IMR-90 (cell line): Measurements from ENCODE around the gene NMNAT3. TPM values are rescaled to one million over a fixed set of nuclear protein-coding genes. Genes with fewer than 3 reads are reported as not detected.

Experiments used
- ATAC-seq: fragments of 200-7000 bp; cut with Tn5 transposase; 2 replicates; pipeline ENCODE4 v1.9.1; 2020; ENCODE audit warnings: low read depth, mild to moderate bottlenecking, moderate library complexity
- BruUV-seq: library from RNA; stranded (reverse); fragments of 400-500 nt; replicated peaks from 2 replicates; lab custom pipeline; 2021; lab: Mats Ljungman, UMichigan
- CTCF ChIA-PET: fragments of 300-600 bp; formaldehyde crosslinking; extraction: SDS; loops from one replicate; lab custom pipeline; 2021; ENCODE audit warnings: antibody characterized with exemption; lab: Yijun Ruan, JAX
- POLR2A ChIA-PET: fragments of 300-600 bp; sonication (Branson Sonifier 250); formaldehyde crosslinking; loops from one replicate; lab custom pipeline; 2022; ENCODE audit warnings: antibody characterized with exemption; ENCODE audit not compliant: unreplicated experiment; lab: Charles Lee
- DNase-seq: peaks from one replicate; pipeline ENCODE4 v3.0.0; 2013
- H2AFZ ChIP-seq: replicated peaks from 2 replicates; pipeline ENCODE3; 2013; ENCODE audit warnings: low read length, mild to moderate bottlenecking; ENCODE audit not compliant: poor library complexity
- H2AK5ac ChIP-seq: 2 replicates; pipeline ENCODE4 v1.6.1; 2013; ENCODE audit warnings: low read depth, low read length, inconsistent platforms
- H2AK9ac ChIP-seq: replicated peaks from 2 replicates; pipeline ENCODE3; 2013; ENCODE audit warnings: mild to moderate bottlenecking, low read depth, low read length, moderate library complexity; ENCODE audit not compliant: poor library complexity
- H2BK120ac ChIP-seq: 2 replicates; pipeline ENCODE4 v1.6.1; 2013; ENCODE audit warnings: low read depth, low read length, inconsistent platforms
- H2BK15ac ChIP-seq: 3 replicates; pipeline ENCODE4 v1.6.1; 2013; ENCODE audit warnings: low read depth, low read length, inconsistent platforms
- H2BK20ac ChIP-seq: 2 replicates; pipeline ENCODE4 v1.6.1; 2013; ENCODE audit warnings: low read depth, mild to moderate bottlenecking, inconsistent platforms, low read length, moderate library complexity
- H2BK5ac ChIP-seq: 2 replicates; pipeline ENCODE4 v1.6.1; 2013; ENCODE audit warnings: mild to moderate bottlenecking, low read depth, low read length, inconsistent platforms; ENCODE audit not compliant: poor library complexity, severe bottlenecking
- H3K14ac ChIP-seq: replicated peaks from 2 replicates; pipeline ENCODE4 v1.6.1; 2013; ENCODE audit warnings: low read depth, low read length, inconsistent platforms
- H3K18ac ChIP-seq: 2 replicates; pipeline ENCODE4 v1.6.1; 2013; ENCODE audit warnings: low read depth, low read length, control low read depth
- H3K23ac ChIP-seq: 2 replicates; pipeline ENCODE4 v1.6.1; 2013; ENCODE audit warnings: low read depth, low read length, inconsistent platforms
- H3K27ac ChIP-seq: 2 replicates; pipeline ENCODE4 v1.5.1; 2013; ENCODE audit warnings: mild to moderate bottlenecking, control low read depth, low read length; ENCODE audit not compliant: insufficient read depth
- H3K27me3 ChIP-seq: 2 replicates; pipeline ENCODE4 v1.6.1; 2013; ENCODE audit warnings: low read length; ENCODE audit not compliant: control insufficient read depth, insufficient read depth
- H3K36me3 ChIP-seq: 2 replicates; pipeline ENCODE4 v1.6.1; 2013; ENCODE audit warnings: low read length, mixed read lengths; ENCODE audit not compliant: control insufficient read depth, insufficient read depth
- H3K4ac ChIP-seq: 2 replicates; pipeline ENCODE4 v1.6.1; 2013; ENCODE audit warnings: low read depth, low read length, inconsistent platforms
- H3K4me1 ChIP-seq: 2 replicates; pipeline ENCODE4 v1.6.1; 2013; ENCODE audit warnings: low read length, mixed read lengths; ENCODE audit not compliant: control insufficient read depth, insufficient read depth
- H3K4me2 ChIP-seq: 2 replicates; pipeline ENCODE4 v1.6.1; 2013; ENCODE audit warnings: low read depth, mild to moderate bottlenecking, control low read depth, low read length, moderate library complexity
- H3K4me3 ChIP-seq: 2 replicates; pipeline ENCODE4 v1.5.1; 2013; ENCODE audit warnings: low read depth, mild to moderate bottlenecking, control low read depth, low read length, moderate library complexity; ENCODE audit not compliant: insufficient read depth
- H3K56ac ChIP-seq: 2 replicates; pipeline ENCODE4 v1.6.1; 2013; ENCODE audit warnings: low read length, inconsistent platforms; ENCODE audit not compliant: insufficient read depth; ENCODE audit errors: extremely low read depth
- H3K79me1 ChIP-seq, 2 experiments: 2 replicates each; pipeline ENCODE4 v1.6.1; 2013; ENCODE audit warnings: low read length in 2 of 2, inconsistent platforms in 1 of 2, low read depth in 1 of 2
- H3K9ac ChIP-seq: 2 replicates; pipeline ENCODE4 v1.6.1; 2013; ENCODE audit warnings: low read depth, low read length, control low read depth
- H3K9me1 ChIP-seq: 2 replicates; pipeline ENCODE4 v1.6.1; 2013; ENCODE audit warnings: low read length, inconsistent platforms; ENCODE audit not compliant: insufficient read depth
- H3K9me3 ChIP-seq: 2 replicates; pipeline ENCODE4 v1.6.1; 2013; ENCODE audit warnings: low read length; ENCODE audit not compliant: control insufficient read depth, insufficient read depth
- H4K20me1 ChIP-seq: 2 replicates; pipeline ENCODE4 v1.6.1; 2013; ENCODE audit warnings: low read length, inconsistent platforms; ENCODE audit not compliant: insufficient read depth
- H4K5ac ChIP-seq: 2 replicates; pipeline ENCODE4 v1.6.1; 2013; ENCODE audit warnings: mild to moderate bottlenecking, low read depth, low read length, control low read depth
- H4K8ac ChIP-seq, 2 experiments: 2 replicates each; pipeline ENCODE4 v1.6.1; 2013; ENCODE audit warnings: low read depth in 2 of 2, low read length in 2 of 2, control low read depth in 1 of 2, inconsistent platforms in 1 of 2
- H4K91ac ChIP-seq: 2 replicates; pipeline ENCODE4 v1.6.1; 2013; ENCODE audit warnings: low read depth, low read length, inconsistent platforms; ENCODE audit not compliant: insufficient read depth
- BHLHE40 ChIP-seq: fragments of 150-350 bp; IDR thresholded peaks from 2 replicates; pipeline ENCODE4 v1.6.1; 2016; ENCODE audit warnings: mild to moderate bottlenecking, low read depth, low read length
- CHD1 ChIP-seq: IDR thresholded peaks from 2 replicates; pipeline ENCODE4 v1.6.1; 2012; ENCODE audit warnings: low read depth, low read length, improper control_type of control experiment
- CTCF ChIP-seq: conservative IDR thresholded peaks from 2 replicates; pipeline ENCODE4 v1.5.1; 2012; ENCODE audit warnings: mild to moderate bottlenecking, low read depth, low read length, improper control_type of control experiment
- ELK1 ChIP-seq: fragments of 150-350 bp; IDR thresholded peaks from 2 replicates; pipeline ENCODE4 v1.6.1; 2016; ENCODE audit warnings: low read depth, mild to moderate bottlenecking, low read length, moderate library complexity, borderline replicate concordance
- FOS ChIP-seq: fragments of 150-350 bp; IDR thresholded peaks from 2 replicates; pipeline ENCODE4 v1.6.1; 2016; ENCODE audit warnings: low read depth, low read length
- MAZ ChIP-seq: IDR thresholded peaks from 2 replicates; pipeline ENCODE4 v1.6.1; 2012; ENCODE audit warnings: low read depth, mild to moderate bottlenecking, low read length, improper control_type of control experiment, moderate library complexity, borderline replicate concordance
- MXI1 ChIP-seq: IDR thresholded peaks from 2 replicates; pipeline ENCODE4 v1.6.1; 2012; ENCODE audit warnings: low read depth, mild to moderate bottlenecking, low read length, moderate library complexity, borderline replicate concordance
- NFE2L2 ChIP-seq: fragments of 150-350 bp; IDR thresholded peaks from 2 replicates; pipeline ENCODE4 v1.6.1; 2016; ENCODE audit warnings: low read depth, mild to moderate bottlenecking, low read length
- POLR2A ChIP-seq: IDR thresholded peaks from 2 replicates; pipeline ENCODE4 v1.6.1; 2012; ENCODE audit warnings: mild to moderate bottlenecking, low read depth, low read length
- RCOR1 ChIP-seq: IDR thresholded peaks from 2 replicates; pipeline ENCODE4 v1.6.1; 2012; ENCODE audit warnings: mild to moderate bottlenecking, low read length, improper control_type of control experiment; ENCODE audit not compliant: insufficient replicate concordance
- RFX5 ChIP-seq: IDR thresholded peaks from 2 replicates; pipeline ENCODE4 v1.8.0; 2012; ENCODE audit warnings: low read depth, mild to moderate bottlenecking, low read length, moderate library complexity
- SMC3 ChIP-seq: fragments of 150-350 bp; IDR thresholded peaks from 2 replicates; pipeline ENCODE4 v1.6.1; 2016; ENCODE audit warnings: low read depth, mild to moderate bottlenecking, antibody characterized with exemption, low read length, moderate library complexity
- whole genome bisulfite sequencing, 2 experiments: methylation state at CpG; one replicate each; pipeline versions ENCODE4 v1.1.5 to v1.1.7; 2013; ENCODE audit warnings: missing lambda C conversion rate in 2 of 2; ENCODE audit not compliant: insufficient read length in 1 of 2; ENCODE audit errors: extremely low coverage in 2 of 2; 5-methylcytosine and 5-hydroxymethylcytosine counted together
- dilution Hi-C: fragments of 300-500 bp; cut with HindIII; formaldehyde crosslinking; loops from one replicate; pipeline ENCODE4 v1.14.3; 2018; ENCODE audit warnings: low sequenced_read_pairs; ENCODE audit not compliant: unreplicated experiment
- in situ Hi-C: fragments of 300-500 bp; cut with MboI; formaldehyde crosslinking; loops from 3 replicates; pipeline ENCODE4 v1.14.3; 2019; ENCODE audit warnings: low sequenced_read_pairs, inconsistent platforms, mixed read lengths
- intact Hi-C: fragments of 100-400 bp; cut with micrococcal nuclease; formaldehyde crosslinking; loops from 2 replicates; pipeline ENCODE4 v1.10.0; 2022
- polyA plus RNA-seq, 3 experiments: library from polyadenylated mRNA; depleted of rRNA; stranded (reverse); fragments of >200 nt; gene quantifications; 2 replicates each; pipeline ENCODE4 v1.2.3, GENCODE V29; 2012; ENCODE audit warnings: low replicate concordance in 1 of 3
- total RNA-seq: library from RNA; depleted of rRNA; stranded (reverse); fragments of >200 nt; gene quantifications from 2 replicates; pipeline ENCODE4 v1.2.3, GENCODE V29; 2012

Gene NMNAT3
- total and polyA plus RNA-seq, 2 of the 4 experiments (the other 2 are of a cell fraction), result 0.12 to 0.36 TPM

DNA sequence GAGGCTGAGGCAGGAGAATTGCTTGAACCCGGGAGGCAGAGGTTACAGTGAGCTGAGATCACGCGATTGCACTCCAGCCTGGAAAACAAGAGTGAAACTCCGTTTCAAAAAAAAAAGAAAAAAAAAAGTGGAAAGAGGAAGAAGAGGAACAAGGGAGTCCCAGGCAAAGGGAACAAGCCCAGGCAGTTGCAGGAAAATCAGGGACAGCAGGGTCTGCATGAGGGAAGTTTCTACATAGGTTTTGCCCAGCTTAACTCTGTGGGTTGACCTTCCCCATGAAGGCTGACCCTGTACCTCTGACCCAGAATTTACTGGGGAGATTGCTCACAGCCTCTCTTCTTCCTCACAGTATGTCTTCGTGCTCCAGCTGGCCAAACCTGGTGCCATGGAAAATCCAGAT, 150.5 kb downstream of the NMNAT3 start:
- no TSS peak for BruUV-seq
- Histone ChIP-seq H3K9me3 (no peaks in the 10 kb centered on the region), H4K91ac (no peak overlapping the region), H3K4me3 (no peak overlapping the region), H2BK120ac (no peak overlapping the region), H3K36me3 (no peaks in the 10 kb centered on the region), H3K4me2 (no peak overlapping the region), H2BK15ac (no peak overlapping the region), H3K4ac (no peak overlapping the region), H2BK20ac (no peak overlapping the region), H3K79me1 (no peaks in the 10 kb centered on the region), H4K20me1 (no peaks in the 10 kb centered on the region), H3K56ac (no peak overlapping the region), H2AK5ac (no peak overlapping the region), H2BK5ac (no peak overlapping the region), H3K4me1 (no peaks in the 10 kb centered on the region), H3K9ac (no peak overlapping the region), H3K14ac (no peak overlapping the region), H4K5ac (no peak overlapping the region), H3K9me1 (no peaks in the 10 kb centered on the region), H4K8ac (no peak overlapping the region), H3K27me3 (no peaks in the 10 kb centered on the region), H3K27ac (no peak overlapping the region), H3K23ac (no peak overlapping the region), H3K18ac (no peak overlapping the region), H2AFZ (no peak overlapping the region), H2AK9ac (no peak overlapping the region)
- no peak for ATAC-seq
- 90% methylated on average over 4 of the region's 5 CpGs; no CpG with 5 or more reads in 1 of the 2 experiments for WGBS, 2 experiments
- intact Hi-C loops, result no loop called here
- dilution Hi-C loops, result no loop called here
- no peak for DNase-seq
- TF ChIP-seq MAZ (no peak), FOS (no peak), CTCF (no peak), RFX5 (no peak), BHLHE40 (no peak), MXI1 (no peak), SMC3 (no peak), CHD1 (no peak), RCOR1 (no peak), ELK1 (no peak), POLR2A (no peak), NFE2L2 (no peak)
- in situ Hi-C loops, result no loop called here
- ChIA-PET CTCF (interaction anchor here (0.6 kb wide), 1 partner anchor 905 kb away, joined by 3 read pairs; no protein-coding TSS in a partner anchor), POLR2A (no interaction called here)
